ENCODE results near the gene CDH7. TPM values are rescaled to one million over a fixed set of nuclear protein-coding genes. Genes with fewer than 3 reads are reported as not detected.

The CDH7 gene
- total RNA-seq, 1 experiment from 2014 or later: not detected

GRCh38 chr18:65907281-65907680 lies 156.5 kb downstream of the CDH7 start:
- DNase-seq (ENCODE audit: low read depth): no peak

DNA sequence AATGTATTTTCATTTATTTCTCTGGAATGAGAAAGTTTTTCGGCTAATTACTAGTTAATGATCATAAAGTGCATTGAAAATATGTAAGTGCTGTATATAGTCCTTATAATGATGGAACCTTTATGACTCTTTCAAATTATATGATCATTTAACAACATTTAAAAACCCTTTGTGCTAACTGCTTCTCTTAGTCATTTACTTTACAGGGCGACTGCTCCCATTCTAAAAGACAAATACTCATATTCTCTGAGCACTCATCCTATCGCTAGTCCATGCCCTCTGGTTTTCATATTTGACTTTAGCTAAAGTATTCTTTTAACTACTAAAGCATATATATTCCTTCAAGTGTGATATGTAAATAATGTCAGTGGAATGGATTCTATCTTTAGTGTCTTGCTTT lies 168.2 kb downstream of the CDH7 start:
- DNase-seq (ENCODE audit: low read depth): no peak

GRCh38 chr18:65919663-65920062 lies 168.9 kb downstream of the CDH7 start:
- DNase-seq (ENCODE audit: low read depth): no peak

GRCh38 chr18:65922103-65922502 lies 171.3 kb downstream of the CDH7 start:
- no peak for DNase-seq (ENCODE audit: low read depth)

GRCh38 chr18:65924904-65925303 lies 174.1 kb downstream of the CDH7 start:
- DNase-seq (ENCODE audit: low read depth): no peak

- no peak for DNase-seq (ENCODE audit: low read depth)
These were observed 184.1 kb downstream of the CDH7 start for GRCh38 chr18:65934874-65935273.

GRCh38 chr18:65936678-65937077 lies 185.9 kb downstream of the CDH7 start:
- DNase-seq (ENCODE audit: low read depth): no peak

GRCh38 chr18:65937180-65937579 lies 186.4 kb downstream of the CDH7 start:
- DNase-seq (ENCODE audit: low read depth): no peak

GRCh38 chr18:65938592-65939372 lies 188.0 kb downstream of the CDH7 start:
- no peak for DNase-seq (ENCODE audit: low read depth)
